ENCODE results near the gene TRDMT1.

DNA sequence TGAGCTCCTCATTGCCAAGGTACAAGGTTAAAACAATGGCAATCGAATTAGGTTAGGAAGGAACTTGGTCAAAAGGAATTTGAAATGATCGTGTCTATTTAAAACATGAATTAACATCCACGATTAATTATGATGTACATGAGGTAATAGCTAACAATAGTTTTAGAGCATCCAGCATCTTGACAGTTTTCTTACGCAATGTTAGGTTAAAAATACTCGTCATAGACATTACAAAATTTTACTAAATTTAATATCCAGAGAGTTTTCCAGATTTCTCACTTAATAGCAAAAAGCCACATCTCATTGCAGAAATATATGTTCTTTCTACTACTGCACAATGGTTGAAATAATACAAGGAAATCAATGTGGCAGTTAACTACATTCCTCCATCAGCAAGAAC, 94.5 kb downstream of the TRDMT1 start:
- TF ChIP-seq CTCF (IDR thresholded peaks at IDR 0.05) (no peak), POLR2A (IDR thresholded peaks at IDR 0.05) (no peak)

All from adrenal gland (tissue), 5 donors.